Activated T-cell treated with anti-CD3 and anti-CD28 coated beads, Interleukin-2, amount 50 U/mL, for 72 hours (primary cell): ENCODE data around the gene TMEM145. TPM values are rescaled to one million over a fixed set of nuclear protein-coding genes. Genes with fewer than 3 reads are reported as not detected.

Experiments
- ATAC-seq, 2 donors: fragments of 150-1000 bp; cut with Tn5 transposase; replicated peaks in 1 of 2; 2 replicates each; pipeline ENCODE4 v1.10.0; 2021; ENCODE audit warnings: moderate library complexity in 2 of 2, mild to moderate bottlenecking in 1 of 2
- DNase-seq, 2 donors: peaks; one replicate each; pipeline ENCODE4 v3.0.0; 2021 to 2022; ENCODE audit warnings: mixed read lengths in 1 of 2
- H3K27ac Mint-ChIP-seq: one replicate; pipeline ENCODE4 v1.8.0; 2022; ENCODE audit warnings: mild to moderate bottlenecking, moderate library complexity, mixed read lengths
- H3K27me3 Mint-ChIP-seq: one replicate; pipeline ENCODE4 v1.8.0; 2022; ENCODE audit warnings: low read depth, mixed read lengths
- H3K36me3 Mint-ChIP-seq, 2 donors: one replicate each; pipeline ENCODE4 v1.8.0; 2022; ENCODE audit warnings: mixed read lengths in 2 of 2, mild to moderate bottlenecking in 1 of 2; ENCODE audit not compliant: insufficient read depth in 2 of 2
- H3K4me1 Mint-ChIP-seq: one replicate; pipeline ENCODE4 v1.8.0; 2022; ENCODE audit warnings: low read depth, mixed read lengths
- H3K4me3 Mint-ChIP-seq, 2 donors: one replicate each; pipeline ENCODE4 v1.8.0; 2022; ENCODE audit warnings: mild to moderate bottlenecking in 2 of 2, mixed read lengths in 2 of 2, moderate library complexity in 2 of 2
- H3K9me3 Mint-ChIP-seq, 2 donors: one replicate each; pipeline ENCODE4 v1.8.0; 2022; ENCODE audit warnings: mixed read lengths in 2 of 2
- total RNA-seq, 2 donors: library from RNA; stranded (reverse); gene quantifications; one replicate each; pipeline ENCODE4 v1.2.3, GENCODE V29; 2022

TMEM145 gene
- total RNA-seq, 2 donors from 2014 or later, result 0.67 to 1.6 TPM

DNA sequence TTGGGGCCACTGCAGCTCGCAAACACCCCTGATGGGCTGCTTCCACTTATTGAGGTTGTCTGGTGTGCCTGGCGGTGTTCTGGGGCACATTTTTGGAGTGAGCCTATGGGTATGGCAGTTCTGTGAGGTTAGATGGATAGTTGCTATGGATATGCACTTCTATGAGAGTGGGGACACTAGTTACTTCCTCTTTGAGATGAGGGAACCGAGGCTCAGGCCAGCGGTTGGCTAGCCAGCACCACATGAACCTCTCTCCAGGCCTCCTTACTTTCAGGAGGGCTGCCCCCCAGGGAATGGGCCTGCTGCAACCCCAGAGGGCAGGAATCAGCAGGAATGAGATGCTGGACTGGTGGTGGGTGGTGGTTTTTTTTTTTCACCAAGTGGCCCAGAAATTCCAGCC is 24.7 kb upstream of the TMEM145 start:
- no peak for DNase-seq
- no peaks in the 10 kb centered on the region for H3K27me3 Mint-ChIP-seq
- H3K27ac Mint-ChIP-seq, result no peak overlapping the region
- no peak for ATAC-seq
- peaks cover 25% of the 10 kb centered on the region for H3K4me1 Mint-ChIP-seq
- H3K36me3 Mint-ChIP-seq, result peaks cover 5 to 12% of the 10 kb centered on the region in 2 donors
- no peaks in the 10 kb centered on the region for H3K9me3 Mint-ChIP-seq
- H3K4me3 Mint-ChIP-seq, result no peak overlapping the region

DNA sequence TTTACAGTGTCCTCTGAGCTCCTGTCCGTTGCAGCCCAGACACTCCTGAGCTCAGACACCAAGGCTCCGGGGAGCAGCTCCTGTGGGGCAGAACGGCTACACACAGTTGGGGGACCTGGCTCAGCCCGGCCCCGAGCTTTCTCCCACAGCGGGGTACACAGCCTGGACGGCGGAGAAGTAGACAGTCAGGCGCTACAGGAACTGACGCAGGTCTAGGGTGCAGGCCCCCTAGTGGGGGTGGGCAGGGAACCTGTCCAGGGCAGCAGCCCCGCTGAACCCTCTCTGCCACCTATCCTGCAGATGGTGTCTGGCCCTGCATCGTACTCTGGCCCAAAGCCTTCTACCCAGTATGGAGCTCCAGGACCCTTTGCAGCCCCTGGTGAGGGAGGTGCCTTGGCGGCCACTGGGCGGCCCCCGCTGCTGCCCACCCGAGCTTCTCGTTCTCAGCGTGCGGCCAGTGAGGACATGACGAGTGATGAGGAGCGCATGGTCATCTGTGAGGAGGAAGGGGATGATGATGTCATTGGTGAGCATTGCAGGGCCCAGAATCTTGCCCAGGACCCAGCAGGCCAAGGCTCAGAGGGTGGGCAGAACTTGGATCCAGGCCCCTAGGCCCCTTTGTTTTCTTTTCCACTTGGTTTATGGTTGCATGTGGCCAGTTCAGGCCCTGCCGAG is 24.1 kb upstream of the TMEM145 start:
- no peak for DNase-seq

GRCh38 chr19:42289556-42290041 is 23.5 kb upstream of the TMEM145 start:
- DNase-seq, result no peak
- Mint-ChIP-seq H3K27me3 (no peaks in the 10 kb centered on the region), H3K36me3 (peaks cover 5 to 13% of the 10 kb centered on the region in 2 donors), H3K4me1 (peaks cover 24% of the 10 kb centered on the region), H3K27ac (no peak overlapping the region), H3K9me3 (no peaks in the 10 kb centered on the region), H3K4me3 (no peak overlapping the region)
- ATAC-seq, result no peak

More for the DNA sequence above, 24.1 kb upstream of the TMEM145 start:
- H3K4me3 Mint-ChIP-seq, result no peak overlapping the region
- H3K36me3 Mint-ChIP-seq, result peaks cover 5 to 13% of the 10 kb centered on the region in 2 donors
- H3K27me3 Mint-ChIP-seq, result no peaks in the 10 kb centered on the region
- no peak overlapping the region for H3K27ac Mint-ChIP-seq
- no peaks in the 10 kb centered on the region for H3K9me3 Mint-ChIP-seq
- no peak for ATAC-seq
- H3K4me1 Mint-ChIP-seq, result peaks cover 25% of the 10 kb centered on the region

DNA sequence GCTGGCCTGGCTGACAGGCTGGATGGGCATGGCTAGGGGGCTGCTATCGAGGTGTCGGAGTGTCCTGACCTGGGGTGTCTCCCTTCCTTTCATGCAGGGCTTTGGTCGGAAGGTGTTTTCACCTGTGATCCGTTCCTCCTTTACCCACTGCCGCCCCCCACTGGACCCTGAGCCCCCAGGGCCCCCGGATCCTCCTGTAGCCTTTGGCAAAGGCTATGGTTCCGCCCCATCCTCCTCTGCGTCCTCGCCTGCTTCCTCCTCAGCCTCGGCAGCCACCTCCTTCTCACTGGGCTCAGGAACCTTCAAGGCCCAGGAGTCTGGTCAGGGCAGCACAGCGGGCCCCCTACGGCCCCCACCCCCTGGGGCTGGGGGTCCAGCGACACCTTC is 23.0 kb upstream of the TMEM145 start:
- Mint-ChIP-seq H3K36me3 (peaks cover 5 to 8% of the 10 kb centered on the region in 2 donors), H3K27me3 (no peaks in the 10 kb centered on the region), H3K27ac (no peak overlapping the region), H3K4me3 (no peak overlapping the region), H3K9me3 (no peaks in the 10 kb centered on the region), H3K4me1 (peaks cover 19% of the 10 kb centered on the region)
- DNase-seq (no peak), ATAC-seq (no peak)

- DNase-seq (peak; percentile 66 to 75), ATAC-seq (peak; percentile 57 to 78)
- H3K27me3 Mint-ChIP-seq, result no peaks in the 10 kb centered on the region
- H3K4me1 Mint-ChIP-seq, result peaks cover 12% of the 10 kb centered on the region
- no peaks in the 10 kb centered on the region for H3K9me3 Mint-ChIP-seq
- no peak overlapping the region for H3K27ac Mint-ChIP-seq
- H3K4me3 Mint-ChIP-seq, result no peak overlapping the region
- peaks cover 5 to 8% of the 10 kb centered on the region in 2 donors for H3K36me3 Mint-ChIP-seq
These were observed 22.3 kb upstream of the TMEM145 start for GRCh38 chr19:42290523-42291434.

- ATAC-seq (no peak), DNase-seq (no peak)
- H3K4me1 Mint-ChIP-seq, result peaks cover 7% of the 10 kb centered on the region
- peaks cover 5 to 8% of the 10 kb centered on the region in 2 donors for H3K36me3 Mint-ChIP-seq
- no peaks in the 10 kb centered on the region for H3K27me3 Mint-ChIP-seq
- no peak overlapping the region for H3K4me3 Mint-ChIP-seq
- H3K9me3 Mint-ChIP-seq, result no peaks in the 10 kb centered on the region
- no peak overlapping the region for H3K27ac Mint-ChIP-seq
These were observed 21.7 kb upstream of the TMEM145 start for GRCh38 chr19:42291435-42291810.

GRCh38 chr19:42292042-42292960 is 20.8 kb upstream of the TMEM145 start:
- DNase-seq, result no peak
- H3K4me1 Mint-ChIP-seq, result peaks cover 11% of the 10 kb centered on the region
- H3K9me3 Mint-ChIP-seq, result no peaks in the 10 kb centered on the region
- no peaks in the 10 kb centered on the region for H3K27me3 Mint-ChIP-seq
- no peak overlapping the region for H3K4me3 Mint-ChIP-seq
- peaks cover 5 to 11% of the 10 kb centered on the region in 2 donors for H3K36me3 Mint-ChIP-seq
- no peak overlapping the region for H3K27ac Mint-ChIP-seq
- ATAC-seq, result no peak

- Mint-ChIP-seq H3K36me3 (peaks cover 5 to 11% of the 10 kb centered on the region in 2 donors), H3K4me1 (peaks cover 11% of the 10 kb centered on the region), H3K9me3 (no peaks in the 10 kb centered on the region), H3K4me3 (no peak overlapping the region), H3K27ac (no peak overlapping the region), H3K27me3 (no peaks in the 10 kb centered on the region)
- no peak for DNase-seq
- ATAC-seq, result no peak
These were observed 20.1 kb upstream of the TMEM145 start for GRCh38 chr19:42292963-42293362.

DNA sequence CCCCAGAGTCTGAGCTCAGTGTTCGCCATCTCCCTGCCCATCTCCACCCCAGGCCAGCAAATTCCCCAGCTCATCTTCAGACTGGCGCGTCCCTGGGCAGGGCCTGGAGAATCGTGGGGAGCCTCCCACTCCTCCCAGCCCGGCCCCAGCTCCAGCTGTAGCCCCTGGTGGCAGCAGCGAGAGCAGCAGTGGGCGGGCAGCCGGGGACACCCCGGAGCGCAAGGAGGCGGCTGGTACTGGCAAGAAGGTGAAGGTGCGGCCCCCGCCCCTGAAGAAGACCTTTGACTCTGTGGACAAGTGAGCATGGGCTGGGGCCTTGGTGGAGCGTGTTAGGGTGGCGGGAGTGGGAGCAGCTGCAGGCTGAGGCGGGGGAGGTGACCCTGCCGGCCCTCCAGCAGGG is 19.6 kb upstream of the TMEM145 start:
- Mint-ChIP-seq H3K9me3 (no peaks in the 10 kb centered on the region), H3K4me3 (no peak overlapping the region), H3K27ac (no peak overlapping the region), H3K4me1 (peaks cover 11% of the 10 kb centered on the region), H3K27me3 (no peaks in the 10 kb centered on the region), H3K36me3 (peaks cover 5 to 11% of the 10 kb centered on the region in 2 donors)
- ATAC-seq (no peak), DNase-seq (no peak)

DNA sequence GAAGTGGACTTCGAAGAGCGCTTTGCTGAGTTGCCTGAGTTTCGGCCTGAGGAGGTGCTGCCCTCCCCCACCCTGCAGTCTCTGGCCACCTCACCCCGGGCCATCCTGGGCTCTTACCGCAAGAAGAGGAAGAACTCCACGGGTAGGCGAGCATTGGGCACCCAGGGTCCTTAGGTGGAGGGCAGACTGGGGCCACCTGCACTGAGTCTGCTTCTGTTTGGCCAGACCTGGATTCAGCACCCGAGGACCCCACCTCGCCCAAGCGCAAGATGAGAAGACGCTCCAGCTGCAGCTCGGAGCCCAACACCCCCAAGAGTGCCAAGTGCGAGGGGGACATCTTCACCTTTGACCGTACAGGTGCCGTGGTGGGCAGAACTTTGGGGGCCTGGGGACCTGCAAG is 19.2 kb upstream of the TMEM145 start:
- Mint-ChIP-seq H3K27me3 (no peaks in the 10 kb centered on the region), H3K9me3 (no peaks in the 10 kb centered on the region), H3K27ac (no peak overlapping the region), H3K4me3 (no peak overlapping the region), H3K4me1 (peaks cover 11% of the 10 kb centered on the region), H3K36me3 (peaks cover 5 to 11% of the 10 kb centered on the region in 2 donors)
- ATAC-seq (no peak), DNase-seq (no peak)

GRCh38 chr19:42294471-42295137 is 18.5 kb upstream of the TMEM145 start:
- H3K36me3 Mint-ChIP-seq, result peaks cover 5 to 11% of the 10 kb centered on the region in 2 donors
- no peak overlapping the region for H3K27ac Mint-ChIP-seq
- H3K4me3 Mint-ChIP-seq, result no peak overlapping the region

DNA sequence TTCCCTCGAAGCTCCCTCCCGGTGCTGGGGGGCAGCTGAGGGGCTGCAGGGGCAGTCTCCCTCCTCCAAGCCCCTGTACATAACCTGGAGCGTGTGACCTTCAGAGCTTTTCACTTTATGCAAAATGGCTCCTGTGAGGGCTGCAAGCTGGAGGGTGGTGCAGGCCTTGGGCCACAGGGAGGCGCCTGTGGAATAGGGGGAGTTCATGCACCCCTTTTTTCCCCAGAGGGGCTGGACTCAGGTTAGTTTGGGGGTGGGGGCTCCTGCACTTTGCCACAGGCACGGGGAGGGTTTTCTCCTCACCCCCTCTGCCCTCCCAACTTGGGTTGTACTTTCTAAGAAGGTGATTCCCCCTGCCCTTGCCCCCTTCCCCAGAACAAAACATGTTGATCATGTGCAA is 17.8 kb upstream of the TMEM145 start:
- ATAC-seq, result no peak
- Mint-ChIP-seq H3K9me3 (no peaks in the 10 kb centered on the region), H3K4me1 (peaks cover 11% of the 10 kb centered on the region)

More at GRCh38 chr19:42294471-42295137, 18.5 kb upstream of the TMEM145 start:
- Mint-ChIP-seq H3K27me3 (no peaks in the 10 kb centered on the region), H3K4me1 (peaks cover 11% of the 10 kb centered on the region), H3K9me3 (no peaks in the 10 kb centered on the region)
- ATAC-seq (no peak), DNase-seq (no peak)

More for the DNA sequence above, 17.8 kb upstream of the TMEM145 start:
- Mint-ChIP-seq H3K36me3 (peaks cover 5 to 8% of the 10 kb centered on the region in 2 donors), H3K4me3 (no peak overlapping the region), H3K27ac (no peak overlapping the region), H3K27me3 (no peaks in the 10 kb centered on the region)
- DNase-seq, result no peak
